Loucy (cell line): ENCODE measurements around the gene SELENOO.

Source experiments
- H2AFZ ChIP-seq: fragments of 200-600 bp; sonication (generic); 2 replicates; pipeline ENCODE4 v1.6.0; 2016; ENCODE audit warnings: antibody characterized with exemption, mild to moderate bottlenecking, low read length, moderate library complexity
- H3F3A ChIP-seq: fragments of 200-600 bp; 2 replicates; pipeline ENCODE4 v1.6.0; 2016; ENCODE audit warnings: antibody characterized with exemption, low read depth, mild to moderate bottlenecking
- H3K27me3 ChIP-seq: fragments of 200-600 bp; sonication (generic); 2 replicates; pipeline ENCODE4 v1.6.1; 2014; ENCODE audit warnings: low read length, mild to moderate bottlenecking; ENCODE audit not compliant: insufficient read depth, poor library complexity, severe bottlenecking
- H3K36me3 ChIP-seq: fragments of 200-600 bp; sonication (generic); 2 replicates; pipeline ENCODE4 v1.6.1; 2016; ENCODE audit warnings: low read length; ENCODE audit not compliant: insufficient read depth
- H3K4me1 ChIP-seq: fragments of 200-600 bp; sonication (generic); 2 replicates; pipeline ENCODE4 v1.5.1; 2014; ENCODE audit warnings: low read length, mild to moderate bottlenecking; ENCODE audit not compliant: insufficient read depth, poor library complexity, severe bottlenecking
- H3K4me2 ChIP-seq: fragments of 200-600 bp; sonication (generic); 2 replicates; pipeline ENCODE4 v1.6.0; 2014; ENCODE audit warnings: antibody characterized with exemption, low read length, low read depth, mild to moderate bottlenecking; ENCODE audit not compliant: poor library complexity, severe bottlenecking
- H3K4me3 ChIP-seq: fragments of 200-600 bp; sonication (generic); 2 replicates; pipeline ENCODE4 v1.5.1; 2014; ENCODE audit warnings: low read length, mild to moderate bottlenecking, mixed read lengths; ENCODE audit not compliant: poor library complexity, severe bottlenecking
- H3K79me2 ChIP-seq: fragments of 200-600 bp; sonication (generic); 2 replicates; pipeline ENCODE4 v1.6.1; 2014; ENCODE audit warnings: low read length; ENCODE audit not compliant: insufficient read depth
- H3K9ac ChIP-seq: fragments of 200-600 bp; sonication (generic); 2 replicates; pipeline ENCODE4 v1.6.0; 2014; ENCODE audit warnings: mild to moderate bottlenecking, low read depth, low read length, moderate library complexity; ENCODE audit not compliant: poor library complexity, severe bottlenecking
- H3K9me2 ChIP-seq: fragments of 200-600 bp; sonication (generic); replicated peaks from 2 replicates; pipeline ENCODE4 v1.6.1; 2016; ENCODE audit warnings: low read depth, low read length, mixed read lengths
- H3K9me3 ChIP-seq: fragments of 200-600 bp; sonication (generic); 2 replicates; pipeline ENCODE4 v1.6.1; 2014; ENCODE audit warnings: mild to moderate bottlenecking, antibody characterized with exemption, low read length, low read depth; ENCODE audit not compliant: insufficient read depth
- H4K20me1 ChIP-seq: fragments of 200-600 bp; sonication (generic); 2 replicates; pipeline ENCODE4 v1.6.0; 2014; ENCODE audit warnings: antibody characterized with exemption, low read length, mild to moderate bottlenecking; ENCODE audit not compliant: insufficient read depth, poor library complexity, severe bottlenecking
- CTCF ChIP-seq: fragments of 200-600 bp; sonication (generic); conservative IDR thresholded peaks from 2 replicates; pipeline ENCODE4 v1.5.1; 2014; ENCODE audit warnings: mild to moderate bottlenecking, antibody characterized with exemption, low read length
- EZH2phosphoT487 ChIP-seq: fragments of 200-600 bp; IDR thresholded peaks from 2 replicates; pipeline ENCODE4 v1.6.1; 2018; ENCODE audit warnings: antibody characterized with exemption, mild to moderate bottlenecking, moderate library complexity, borderline replicate concordance

Gene SELENOO

GRCh38 chr22:50160947-50161346 lies 39.9 kb upstream of the SELENOO start:
- no peaks in the 10 kb centered on the region for H3K27me3 ChIP-seq
- H3K79me2 ChIP-seq = no peaks in the 10 kb centered on the region
- H4K20me1 ChIP-seq = no peaks in the 10 kb centered on the region
- no peaks in the 10 kb centered on the region for H3K36me3 ChIP-seq
- H3F3A ChIP-seq = no peaks in the 10 kb centered on the region
- no peaks in the 10 kb centered on the region for H3K4me1 ChIP-seq
- H2AFZ ChIP-seq = no peak overlapping the region
- H3K9me3 ChIP-seq = no peaks in the 10 kb centered on the region
- no peak overlapping the region for H3K9ac ChIP-seq
- TF ChIP-seq EZH2phosphoT487 = no peak
- TF ChIP-seq CTCF = no peak
- H3K9me2 ChIP-seq = no peaks in the 10 kb centered on the region
- H3K4me3 ChIP-seq = no peak overlapping the region
- H3K4me2 ChIP-seq = no peak overlapping the region

- H3K27me3 ChIP-seq = no peaks in the 10 kb centered on the region
- H3K79me2 ChIP-seq = no peaks in the 10 kb centered on the region
- no peak overlapping the region for H2AFZ ChIP-seq
- no peak overlapping the region for H3K9ac ChIP-seq
- TF ChIP-seq EZH2phosphoT487 (no peak), CTCF (no peak)
- no peak overlapping the region for H3K4me3 ChIP-seq
- no peaks in the 10 kb centered on the region for H3K4me1 ChIP-seq
- no peaks in the 10 kb centered on the region for H4K20me1 ChIP-seq
- no peak overlapping the region for H3K4me2 ChIP-seq
- no peaks in the 10 kb centered on the region for H3F3A ChIP-seq
- no peaks in the 10 kb centered on the region for H3K9me3 ChIP-seq
- H3K9me2 ChIP-seq = no peaks in the 10 kb centered on the region
- H3K36me3 ChIP-seq = no peaks in the 10 kb centered on the region
These were observed 39.1 kb upstream of the SELENOO start for GRCh38 chr22:50161508-50162390.

GRCh38 chr22:50162391-50162956 lies 38.3 kb upstream of the SELENOO start:
- H3K27me3 ChIP-seq = no peaks in the 10 kb centered on the region
- H3K79me2 ChIP-seq = no peaks in the 10 kb centered on the region
- no peaks in the 10 kb centered on the region for H3K9me2 ChIP-seq
- no peak overlapping the region for H2AFZ ChIP-seq
- no peak for TF ChIP-seq CTCF
- TF ChIP-seq EZH2phosphoT487 = no peak
- H3K36me3 ChIP-seq = no peaks in the 10 kb centered on the region
- no peak overlapping the region for H3K4me3 ChIP-seq
- no peaks in the 10 kb centered on the region for H3F3A ChIP-seq
- H3K9me3 ChIP-seq = no peaks in the 10 kb centered on the region
- no peaks in the 10 kb centered on the region for H4K20me1 ChIP-seq
- H3K9ac ChIP-seq = no peak overlapping the region
- no peaks in the 10 kb centered on the region for H3K4me1 ChIP-seq
- no peak overlapping the region for H3K4me2 ChIP-seq
